ENCODE measurements around the gene STXBP6. TPM values are rescaled to one million over a fixed set of nuclear protein-coding genes. Genes with fewer than 3 reads are reported as not detected.

Gene STXBP6
- total and polyA plus RNA-seq, 2 of the 13 experiments (the other 11 are each of a cell fraction or from before 2014, with no cell fraction given) = 35.3 to 42.8 TPM

DNA sequence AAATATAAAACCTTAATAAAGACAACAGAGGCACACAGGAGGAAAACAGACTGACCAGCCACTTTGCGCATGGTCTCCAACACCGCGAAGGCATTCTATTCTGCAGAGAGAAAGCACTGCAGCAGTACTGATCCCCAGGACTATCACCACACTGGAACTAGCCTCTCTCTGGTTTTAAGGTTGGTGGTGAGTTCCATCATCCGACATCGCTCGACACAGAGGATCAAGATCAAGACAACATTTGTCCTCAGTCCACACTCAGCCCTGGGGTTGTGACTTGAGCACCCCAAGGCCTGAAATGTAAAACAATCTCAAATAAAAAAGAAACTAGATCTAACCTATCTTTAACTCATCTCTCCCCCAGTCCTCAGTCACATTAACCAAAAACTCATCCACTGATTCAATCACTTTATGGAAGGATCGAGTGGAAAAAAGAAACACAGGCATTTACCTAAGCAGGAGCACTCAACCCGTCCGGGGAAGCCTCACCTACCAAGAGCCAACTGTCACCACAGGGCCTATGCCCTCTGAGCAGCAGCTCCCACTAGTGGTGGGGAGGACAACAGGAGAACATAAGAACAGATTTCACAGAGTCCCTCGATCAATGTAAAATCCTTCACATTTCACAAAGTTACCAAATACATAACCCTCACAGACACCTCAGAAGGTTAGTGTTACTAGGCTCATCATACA, 17.7 kb downstream of the STXBP6 start (continued):
- TF ChIP-seq GFI1 (CRISPR knock-in tag; IDR thresholded peaks at IDR 0.05; ENCODE audit: borderline replicate concordance) (0 out of 2 replicates have a peak, but pooled peaks have one; percentile 72), HIVEP1 (CRISPR knock-in tag; IDR thresholded peaks at IDR 0.05) (no peak), KMT2A (CRISPR knock-in tag; IDR thresholded peaks at IDR 0.05) (peak; percentile 61; the same call in 1 of the 2 replicates), FOXK1 (CRISPR knock-in tag; IDR thresholded peaks at IDR 0.05; ENCODE audit: borderline replicate concordance, low read depth) (peak; percentile 65; the same call in 1 of the 2 replicates), ZUFSP (CRISPR knock-in tag; IDR thresholded peaks at IDR 0.05; ENCODE audit: borderline replicate concordance) (no peak), ZNF747 (CRISPR knock-in tag; IDR thresholded peaks at IDR 0.05; ENCODE audit: borderline replicate concordance) (no peak), ZNF18 (CRISPR knock-in tag; IDR thresholded peaks at IDR 0.05; ENCODE audit: insufficient replicate concordance) (peak; percentile 60), BRCA1 (CRISPR knock-in tag; IDR thresholded peaks at IDR 0.05) (no peak), MLLT10 (CRISPR knock-in tag; IDR thresholded peaks at IDR 0.05) (no peak), MED1 (CRISPR knock-in tag; IDR thresholded peaks at IDR 0.05) (peak; percentile 49), HNF4A (CRISPR knock-in tag; IDR thresholded peaks at IDR 0.05) (peak; percentile 37; the same call in 1 of the 2 replicates), ZBTB25 (CRISPR knock-in tag; IDR thresholded peaks at IDR 0.05) (peak; percentile 74; the same call in 1 of the 2 replicates), ETV5 (CRISPR knock-in tag; IDR thresholded peaks at IDR 0.05; ENCODE audit: borderline replicate concordance) (peak; percentile 34; the same call in 1 of the 2 replicates), IRF2 (CRISPR knock-in tag; IDR thresholded peaks at IDR 0.05) (peak; percentile 91), MYNN (CRISPR knock-in tag; IDR thresholded peaks at IDR 0.05; ENCODE audit: low read depth) (no peak), AGO2 (optimal IDR thresholded peaks at IDR 0.05; ENCODE audit: low read depth, low read length) (no peak), ZKSCAN1 (IDR thresholded peaks at IDR 0.05; ENCODE audit: low read length) (peak; percentile 18; the same call in 1 of the 2 replicates), POGZ (CRISPR knock-in tag; IDR thresholded peaks at IDR 0.05) (peak; percentile 98), ZNF569 (CRISPR knock-in tag; IDR thresholded peaks at IDR 0.05; ENCODE audit: borderline replicate concordance) (no peak), JUND (CRISPR knock-in tag; IDR thresholded peaks at IDR 0.05) (no peak)
- TF ChIP-seq, protein P1, sequence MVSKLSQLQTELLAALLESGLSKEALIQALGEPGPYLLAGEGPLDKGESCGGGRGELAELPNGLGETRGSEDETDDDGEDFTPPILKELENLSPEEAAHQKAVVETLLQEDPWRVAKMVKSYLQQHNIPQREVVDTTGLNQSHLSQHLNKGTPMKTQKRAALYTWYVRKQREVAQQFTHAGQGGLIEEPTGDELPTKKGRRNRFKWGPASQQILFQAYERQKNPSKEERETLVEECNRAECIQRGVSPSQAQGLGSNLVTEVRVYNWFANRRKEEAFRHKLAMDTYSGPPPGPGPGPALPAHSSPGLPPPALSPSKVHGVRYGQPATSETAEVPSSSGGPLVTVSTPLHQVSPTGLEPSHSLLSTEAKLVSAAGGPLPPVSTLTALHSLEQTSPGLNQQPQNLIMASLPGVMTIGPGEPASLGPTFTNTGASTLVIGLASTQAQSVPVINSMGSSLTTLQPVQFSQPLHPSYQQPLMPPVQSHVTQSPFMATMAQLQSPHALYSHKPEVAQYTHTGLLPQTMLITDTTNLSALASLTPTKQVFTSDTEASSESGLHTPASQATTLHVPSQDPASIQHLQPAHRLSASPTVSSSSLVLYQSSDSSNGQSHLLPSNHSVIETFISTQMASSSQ (IDR thresholded peaks at IDR 0.05; ENCODE audit: low read depth) = no peak
- TF ChIP-seq, protein P1 (CRISPR knock-in tag; IDR thresholded peaks at IDR 0.05; ENCODE audit: borderline replicate concordance) = peak; percentile 23; the same call in 1 of the 2 replicates

Measured in HepG2 (cell line).